BE2C (cell line): ENCODE measurements around the gene NOS1AP.
"Not testable (repeated sequence)": the region's sequence is repeated elsewhere in the genome, so short reads cannot be mapped to it uniquely, and the experiment has no call there.

Experiments used
- DNase-seq: peaks from one replicate; pipeline ENCODE4 v3.0.0-alpha.2; 2020
- H3K27me3 ChIP-seq: fragments of 250-450 bp; sonication (Bioruptor Pico); 2 replicates; pipeline ENCODE4 v1.5.1; 2020; ENCODE audit warnings: mild to moderate bottlenecking
- H3K36me3 ChIP-seq: fragments of 250-450 bp; sonication (Bioruptor Pico); 2 replicates; pipeline ENCODE4 v1.5.1; 2020; ENCODE audit warnings: mild to moderate bottlenecking
- H3K4me1 ChIP-seq: fragments of 250-450 bp; sonication (Bioruptor Pico); 2 replicates; pipeline ENCODE4 v1.5.1; 2020
- H3K4me3 ChIP-seq: 2 replicates; pipeline ENCODE4 v1.5.1; 2011; ENCODE audit warnings: low read depth, low read length
- H3K9me3 ChIP-seq: fragments of 250-450 bp; sonication (Bioruptor Pico); 2 replicates; pipeline ENCODE4 v1.5.1; 2020
- TF ChIP-seq, protein P1 (sequence below): IDR thresholded peaks from 2 replicates; pipeline ENCODE4 v1.5.1; 2012; ENCODE audit warnings: mild to moderate bottlenecking, low read depth, low read length

The NOS1AP gene

DNA sequence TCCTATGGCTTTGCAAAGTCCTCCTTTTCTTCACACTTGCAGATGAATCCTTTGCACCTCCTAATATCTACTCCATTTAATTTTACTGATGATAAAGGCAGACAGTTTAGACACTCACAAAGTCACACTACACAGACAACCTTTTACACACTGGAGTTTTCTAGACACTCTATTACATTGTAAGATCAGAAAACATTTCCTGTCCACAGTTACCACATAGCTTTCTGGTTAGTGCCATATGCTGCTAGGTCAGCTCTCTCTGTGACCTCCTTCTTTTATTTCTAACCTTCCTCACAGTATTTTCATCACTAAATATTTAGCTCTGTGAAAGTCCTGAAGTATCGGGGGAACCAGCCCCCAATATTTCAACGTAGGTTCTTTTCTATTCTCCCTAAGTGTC, 337.3 kb downstream of the NOS1AP start:
- peaks cover 3% of the 10 kb centered on the region; the same call in 1 of the 2 replicates for H3K9me3 ChIP-seq
- H3K4me3 ChIP-seq: no peak overlapping the region
- H3K27me3 ChIP-seq: no peaks in the 10 kb centered on the region
- TF ChIP-seq, protein P1, sequence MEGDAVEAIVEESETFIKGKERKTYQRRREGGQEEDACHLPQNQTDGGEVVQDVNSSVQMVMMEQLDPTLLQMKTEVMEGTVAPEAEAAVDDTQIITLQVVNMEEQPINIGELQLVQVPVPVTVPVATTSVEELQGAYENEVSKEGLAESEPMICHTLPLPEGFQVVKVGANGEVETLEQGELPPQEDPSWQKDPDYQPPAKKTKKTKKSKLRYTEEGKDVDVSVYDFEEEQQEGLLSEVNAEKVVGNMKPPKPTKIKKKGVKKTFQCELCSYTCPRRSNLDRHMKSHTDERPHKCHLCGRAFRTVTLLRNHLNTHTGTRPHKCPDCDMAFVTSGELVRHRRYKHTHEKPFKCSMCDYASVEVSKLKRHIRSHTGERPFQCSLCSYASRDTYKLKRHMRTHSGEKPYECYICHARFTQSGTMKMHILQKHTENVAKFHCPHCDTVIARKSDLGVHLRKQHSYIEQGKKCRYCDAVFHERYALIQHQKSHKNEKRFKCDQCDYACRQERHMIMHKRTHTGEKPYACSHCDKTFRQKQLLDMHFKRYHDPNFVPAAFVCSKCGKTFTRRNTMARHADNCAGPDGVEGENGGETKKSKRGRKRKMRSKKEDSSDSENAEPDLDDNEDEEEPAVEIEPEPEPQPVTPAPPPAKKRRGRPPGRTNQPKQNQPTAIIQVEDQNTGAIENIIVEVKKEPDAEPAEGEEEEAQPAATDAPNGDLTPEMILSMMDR: no peak
- no peaks in the 10 kb centered on the region for H3K4me1 ChIP-seq
- no peak for DNase-seq
- H3K36me3 ChIP-seq: no peaks in the 10 kb centered on the region

DNA sequence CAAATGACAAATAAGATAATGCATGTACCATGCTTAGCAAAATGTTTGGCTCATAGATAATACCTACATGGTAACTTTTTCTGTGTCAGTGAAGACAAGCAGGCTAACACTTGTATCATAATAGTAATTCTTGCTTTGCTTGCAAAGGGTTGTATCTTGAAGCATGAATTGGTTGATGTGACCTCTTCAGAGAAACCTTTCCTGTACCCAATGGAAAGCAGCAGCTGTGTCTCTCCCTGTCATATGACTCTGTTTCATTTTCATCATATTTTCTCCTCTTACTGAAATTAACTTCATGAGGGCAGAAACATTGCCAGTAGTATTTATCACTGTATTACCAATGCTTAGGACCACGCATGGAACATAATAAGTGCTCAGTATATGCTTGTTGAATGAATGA, 338.0 kb downstream of the NOS1AP start:
- DNase-seq: no peak
- TF ChIP-seq, protein P1: no peak
- H3K27me3 ChIP-seq: no peaks in the 10 kb centered on the region
- no peaks in the 10 kb centered on the region for H3K4me1 ChIP-seq
- no peaks in the 10 kb centered on the region for H3K36me3 ChIP-seq
- H3K9me3 ChIP-seq: peaks cover 3% of the 10 kb centered on the region; the same call in 1 of the 2 replicates
- no peak overlapping the region for H3K4me3 ChIP-seq

DNA sequence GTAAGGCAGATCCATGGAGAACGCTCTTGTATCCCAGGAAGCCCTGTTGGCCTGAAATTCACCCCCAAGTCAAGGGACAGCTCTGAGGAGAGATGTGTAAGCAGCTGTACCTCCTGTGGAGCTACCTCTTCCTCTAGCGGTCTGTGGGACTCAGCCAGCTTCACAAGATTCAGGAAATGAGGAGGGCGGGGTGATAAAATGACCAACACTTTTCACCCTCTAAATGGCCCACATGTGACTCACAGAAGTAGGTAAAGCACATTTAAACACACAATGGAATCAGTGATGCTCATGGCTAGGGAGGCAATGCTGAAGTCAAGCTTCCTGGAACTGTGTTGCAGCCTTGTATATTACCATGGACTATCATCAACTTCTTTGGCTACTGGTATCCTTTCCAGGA, 342.5 kb downstream of the NOS1AP start, which contains the start of gene SH2D1B:
Gene SH2D1B, minus strand, starts transcription at position 135 of the 400 bp plus-strand sequence. Its CDS starts 120 bp downstream, at position 15.
- H3K9me3 ChIP-seq: no peaks in the 10 kb centered on the region
- no peak within 1 kb of the TSS for H3K4me3 ChIP-seq
- TF ChIP-seq, protein P1: no peak
- no peak for DNase-seq
- no peaks in the 10 kb centered on the region for H3K27me3 ChIP-seq
- H3K36me3 ChIP-seq: no peaks in the 10 kb centered on the region
- no peaks in the 10 kb centered on the region for H3K4me1 ChIP-seq

DNA sequence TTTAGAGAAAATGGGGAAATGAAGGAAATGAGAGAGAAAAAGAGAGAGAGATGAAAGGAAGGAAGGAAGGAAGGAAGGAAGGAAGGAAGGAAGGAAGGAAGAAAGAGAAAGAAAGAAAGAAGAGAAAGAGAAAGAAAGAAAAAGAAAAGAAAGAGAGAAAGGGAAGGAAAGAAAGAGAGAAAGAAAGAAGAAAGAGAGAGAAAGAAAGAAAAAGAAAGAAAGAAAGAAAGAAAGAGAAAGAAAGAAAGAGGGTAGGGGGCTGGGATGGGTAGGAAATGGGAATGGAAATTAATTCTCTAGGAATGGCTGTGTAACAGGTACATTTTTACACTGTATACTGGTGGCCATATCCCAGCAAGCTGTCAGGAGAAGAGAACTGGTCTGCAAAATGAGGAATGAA, 346.7 kb downstream of the NOS1AP start:
- no peak overlapping the region for H3K4me3 ChIP-seq
- TF ChIP-seq, protein P1: no peak
- H3K27me3 ChIP-seq: no peaks in the 10 kb centered on the region
- H3K36me3 ChIP-seq: no peaks in the 10 kb centered on the region
- peaks cover 2% of the 10 kb centered on the region; the same call in 1 of the 2 replicates for H3K4me1 ChIP-seq
- no peaks in the 10 kb centered on the region for H3K9me3 ChIP-seq
- DNase-seq: no peak

DNA sequence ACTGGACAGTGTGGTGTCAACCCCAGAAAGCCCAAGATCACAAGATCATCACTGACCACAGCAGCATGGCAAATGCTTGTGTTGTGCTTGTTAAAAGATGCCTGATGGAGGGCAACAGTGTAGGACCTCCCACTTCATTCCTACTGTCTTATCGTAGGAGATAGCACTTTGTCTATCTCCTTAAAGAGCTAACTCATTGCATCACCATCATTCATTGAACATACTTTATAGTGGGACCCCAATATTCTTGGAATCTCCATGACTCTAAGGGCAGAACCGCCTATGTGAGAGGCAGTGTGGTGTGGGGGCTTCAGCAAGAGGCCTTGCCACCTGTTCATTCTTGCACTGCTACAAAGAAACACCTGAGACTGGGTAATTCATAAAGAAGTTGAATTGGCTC, 347.4 kb downstream of the NOS1AP start:
- DNase-seq: no peak
- H3K4me3 ChIP-seq: no peak overlapping the region
- no peaks in the 10 kb centered on the region for H3K36me3 ChIP-seq
- H3K4me1 ChIP-seq: peaks cover 9% of the 10 kb centered on the region
- no peaks in the 10 kb centered on the region for H3K9me3 ChIP-seq
- H3K27me3 ChIP-seq: no peaks in the 10 kb centered on the region
- TF ChIP-seq, protein P1: no peak

DNA sequence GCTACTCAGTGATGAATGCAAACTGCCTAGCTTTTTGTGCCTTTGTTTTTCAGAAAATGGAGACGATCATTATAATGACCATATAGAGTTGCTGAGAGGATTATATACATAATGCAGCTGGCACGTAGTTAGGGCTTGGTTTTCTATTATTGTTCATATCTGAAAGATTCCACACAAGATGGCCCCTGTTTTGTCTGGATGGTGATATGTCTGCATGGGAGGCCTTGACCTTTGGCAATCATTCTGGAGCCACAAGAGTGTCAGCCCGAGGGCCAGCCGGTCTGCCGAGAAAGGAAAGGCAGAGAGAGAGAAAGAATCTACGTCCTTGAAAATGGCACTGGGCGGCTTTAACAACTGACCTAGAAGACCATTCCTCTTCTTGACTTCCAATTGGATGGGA, 348.2 kb downstream of the NOS1AP start:
- Histone ChIP-seq H3K4me3 (no peak overlapping the region), H3K4me1 (peaks cover 15% of the 10 kb centered on the region), H3K27me3 (no peaks in the 10 kb centered on the region), H3K36me3 (no peaks in the 10 kb centered on the region), H3K9me3 (no peaks in the 10 kb centered on the region)
- no peak for DNase-seq
- TF ChIP-seq, protein P1: no peak

DNA sequence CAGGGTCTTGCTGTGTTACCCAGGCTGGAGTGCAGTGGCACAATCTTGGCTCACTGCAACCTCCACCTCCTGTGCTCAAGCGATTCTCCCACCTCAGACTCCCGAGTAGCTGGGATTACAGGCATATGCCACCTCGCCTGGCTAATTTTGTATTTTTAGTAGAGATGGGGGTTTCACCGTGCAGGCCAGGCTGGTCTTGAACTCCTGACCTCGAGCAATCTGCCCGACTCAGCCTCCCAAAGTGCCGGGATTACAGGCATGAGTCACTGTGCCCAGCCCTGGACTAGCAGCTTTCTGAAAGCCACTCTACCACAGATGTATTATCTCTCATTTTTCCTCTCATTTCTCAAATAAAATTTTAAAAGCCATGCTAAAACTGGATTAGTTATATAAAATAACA, 349.1 kb downstream of the NOS1AP start:
- H3K36me3 ChIP-seq, H3K4me3 ChIP-seq, H3K27me3 ChIP-seq, DNase-seq, H3K9me3 ChIP-seq: not testable (repeated sequence)
- peaks cover 17% of the 10 kb centered on the region for H3K4me1 ChIP-seq

DNA sequence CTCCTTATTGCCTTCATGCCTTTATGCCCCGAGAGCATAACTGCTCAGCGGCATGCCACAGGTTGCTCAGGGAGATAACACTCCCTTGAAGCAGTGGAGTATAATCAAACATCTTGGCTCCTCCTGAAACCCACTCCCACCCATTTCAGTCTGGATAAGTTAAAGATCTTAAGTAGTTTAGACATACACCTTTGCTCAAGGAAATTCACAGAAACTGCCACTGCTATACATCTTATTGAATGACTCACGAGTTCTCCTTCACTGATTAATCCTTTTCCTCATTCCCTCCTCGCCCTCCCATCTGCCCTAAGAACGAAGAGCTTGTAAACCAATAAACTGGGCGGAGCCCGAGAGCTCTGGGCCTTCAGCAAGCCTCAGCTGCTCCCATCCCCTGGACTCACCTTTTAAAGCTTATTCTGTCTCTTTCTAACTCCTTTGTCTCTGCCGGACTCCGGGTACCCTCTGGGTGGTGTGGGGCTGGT, 350.0 kb downstream of the NOS1AP start:
- peaks cover 17% of the 10 kb centered on the region for H3K4me1 ChIP-seq
- DNase-seq, H3K4me3 ChIP-seq, H3K9me3 ChIP-seq, H3K36me3 ChIP-seq, H3K27me3 ChIP-seq: not testable (repeated sequence)
